ENCODE data around the gene SH3RF3.

Gene SH3RF3

DNA sequence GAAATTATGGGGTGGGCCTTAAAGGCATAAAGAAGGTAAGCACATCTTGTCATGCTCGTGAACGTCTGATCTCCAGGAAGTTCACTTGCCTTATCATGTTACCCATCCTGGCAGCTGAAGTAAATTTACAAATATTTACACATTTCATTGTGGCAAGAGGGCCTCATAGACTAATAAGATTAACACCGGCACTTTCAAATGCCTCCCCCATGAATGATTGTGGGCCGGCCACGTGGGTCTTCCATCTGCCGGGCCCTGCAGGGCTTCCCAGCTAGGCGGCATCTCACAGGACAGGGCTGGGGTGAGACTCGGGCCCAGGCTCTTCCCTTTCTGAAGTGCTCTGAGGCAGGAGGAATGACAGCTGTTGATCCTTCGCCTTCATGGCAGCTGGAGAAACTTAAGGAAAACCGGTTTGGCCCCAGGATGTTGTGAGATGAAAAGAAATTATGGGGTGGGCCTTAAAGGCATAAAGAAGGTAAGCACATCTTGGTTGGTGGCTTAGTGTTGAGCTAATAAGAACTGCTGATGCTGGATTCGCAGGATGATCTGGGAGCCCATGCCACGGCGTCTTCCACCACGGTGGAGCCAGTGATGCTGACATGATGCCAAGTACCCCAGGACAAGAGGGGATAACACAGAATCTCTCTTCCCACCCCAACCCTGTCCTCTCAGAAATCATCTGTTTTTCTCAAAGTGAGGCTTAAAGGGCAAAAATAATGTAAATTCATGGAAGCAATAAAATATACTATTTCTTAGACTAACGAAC lies 308.5 kb downstream of the SH3RF3 start:
- DNase-seq (ENCODE audit: low read depth): no peak

DNA sequence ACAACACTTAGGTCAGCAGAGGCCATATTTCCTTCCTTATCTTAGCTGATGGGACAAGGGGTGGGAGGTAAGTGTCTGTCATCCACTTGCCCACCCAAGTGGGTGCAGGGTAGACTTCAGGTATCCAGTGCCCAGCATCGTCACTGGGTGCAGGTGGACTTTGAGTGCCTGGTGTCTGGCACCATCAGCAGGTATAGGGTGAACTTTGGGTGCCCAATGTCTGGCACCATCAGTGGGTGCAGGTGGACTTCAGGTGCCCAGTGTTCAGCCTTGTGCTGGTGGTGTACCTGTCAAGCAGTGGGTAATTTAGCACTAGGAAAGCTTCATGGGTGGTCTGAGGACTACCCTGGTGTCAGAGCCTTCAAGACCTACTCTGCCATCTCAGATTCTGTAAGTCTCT lies 309.1 kb downstream of the SH3RF3 start:
- DNase-seq (ENCODE audit: low read depth): no peak

DNA sequence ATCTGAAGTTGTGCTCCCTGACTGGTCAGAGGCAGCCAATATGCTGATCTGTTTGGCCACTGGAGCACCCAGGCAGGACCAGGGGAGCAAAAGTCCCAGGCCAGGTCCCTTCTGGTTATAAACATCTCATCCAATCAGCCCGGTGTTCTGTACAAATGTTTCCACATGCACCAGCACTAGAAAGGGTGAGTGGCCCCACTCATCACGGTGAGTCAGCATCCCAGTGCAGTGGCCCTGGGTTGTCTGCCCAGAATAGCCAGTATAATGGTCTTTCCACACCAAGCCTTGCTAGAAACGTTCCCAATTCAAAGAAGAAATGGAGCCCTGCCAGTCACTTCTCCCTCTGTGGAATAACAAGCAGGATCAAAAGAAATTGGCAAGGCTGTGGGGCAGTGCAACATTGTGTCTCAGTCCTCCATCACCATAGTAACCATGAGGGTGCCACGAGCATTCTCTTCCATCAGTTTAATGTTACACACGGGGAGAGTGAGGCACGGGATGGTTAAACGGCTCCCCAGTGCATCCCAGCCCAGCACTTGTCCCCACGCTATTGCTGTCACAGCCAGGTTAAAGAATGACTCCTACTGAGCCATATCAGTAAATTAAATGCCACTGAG lies 309.9 kb downstream of the SH3RF3 start:
- DNase-seq (ENCODE audit: low read depth): peak; percentile 87

DNA sequence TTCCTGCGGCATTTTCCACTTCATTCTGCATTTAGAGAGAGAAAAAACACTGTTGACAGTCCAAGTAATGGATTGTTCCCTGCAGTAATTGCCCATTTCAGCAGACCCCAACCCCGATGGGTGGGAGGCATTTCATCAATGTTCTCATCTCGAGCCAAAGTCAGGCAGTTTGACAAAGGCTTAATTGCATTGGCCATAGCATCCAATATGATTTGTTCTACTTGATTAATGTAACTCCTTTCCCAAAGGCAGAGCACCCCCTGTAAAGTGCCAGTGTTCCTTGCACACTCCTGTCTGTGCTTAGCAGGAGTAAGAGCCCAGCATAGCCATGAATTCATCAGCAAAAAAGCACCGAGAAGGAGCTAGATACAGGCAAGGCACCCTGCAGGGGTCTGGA lies 310.4 kb downstream of the SH3RF3 start:
- DNase-seq (ENCODE audit: low read depth): no peak

- DNase-seq (ENCODE audit: low read depth): no peak
Measured at GRCh38 chr2:109439986-109440385, 311.0 kb downstream of the SH3RF3 start.

GRCh38 chr2:109440499-109441156 lies 311.6 kb downstream of the SH3RF3 start:
- DNase-seq (ENCODE audit: low read depth): no peak

GRCh38 chr2:109442715-109443319 lies 313.8 kb downstream of the SH3RF3 start:
- DNase-seq (ENCODE audit: low read depth): no peak

- no peak for DNase-seq (ENCODE audit: low read depth)
Measured at GRCh38 chr2:109444916-109445315, 315.9 kb downstream of the SH3RF3 start.

DNA sequence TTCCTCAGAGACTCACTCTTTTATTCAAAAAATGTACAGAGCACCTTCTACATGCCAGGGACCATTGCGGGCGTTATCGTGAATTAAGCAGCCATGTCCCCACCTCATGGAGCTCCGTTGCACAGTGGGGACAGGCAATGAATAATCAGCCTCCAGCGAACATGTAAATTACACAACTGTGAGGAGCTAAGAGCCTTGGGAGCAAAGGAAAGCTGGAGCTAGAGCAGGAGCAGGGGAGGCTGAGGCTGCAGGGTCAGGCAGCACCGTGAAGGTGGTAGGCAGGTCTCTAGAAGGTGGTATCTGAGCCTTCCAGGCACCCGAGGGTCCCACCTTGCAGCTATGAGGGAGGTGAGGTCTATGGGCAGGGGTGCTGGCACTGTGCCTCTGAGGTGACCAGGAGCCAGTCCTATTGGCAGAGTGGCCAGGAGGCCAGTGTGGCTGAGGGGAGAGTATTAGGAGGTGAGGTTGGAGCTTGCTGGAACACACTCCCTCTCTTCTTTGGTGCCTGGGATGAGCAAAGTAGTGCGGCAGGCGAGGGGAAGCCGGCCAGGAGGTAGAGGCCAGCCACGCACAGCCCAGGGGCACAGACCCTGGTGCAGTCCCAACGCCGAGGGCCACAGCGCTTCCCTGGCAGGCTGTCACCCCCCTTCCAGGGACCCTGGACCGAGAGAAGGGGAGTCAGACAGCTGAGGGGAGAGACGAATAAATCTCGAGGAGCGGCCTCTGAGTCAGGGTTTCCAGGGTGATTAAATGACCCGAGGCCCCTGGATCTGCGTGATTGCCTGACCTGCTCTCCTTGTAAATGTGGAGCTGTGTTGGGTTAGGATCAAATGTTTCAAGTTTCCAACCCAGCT lies 317.5 kb downstream of the SH3RF3 start:
- DNase-seq (ENCODE audit: low read depth): no peak

- DNase-seq (ENCODE audit: low read depth): peak; percentile 81
Measured at GRCh38 chr2:109447251-109447661, 318.3 kb downstream of the SH3RF3 start.

DNA sequence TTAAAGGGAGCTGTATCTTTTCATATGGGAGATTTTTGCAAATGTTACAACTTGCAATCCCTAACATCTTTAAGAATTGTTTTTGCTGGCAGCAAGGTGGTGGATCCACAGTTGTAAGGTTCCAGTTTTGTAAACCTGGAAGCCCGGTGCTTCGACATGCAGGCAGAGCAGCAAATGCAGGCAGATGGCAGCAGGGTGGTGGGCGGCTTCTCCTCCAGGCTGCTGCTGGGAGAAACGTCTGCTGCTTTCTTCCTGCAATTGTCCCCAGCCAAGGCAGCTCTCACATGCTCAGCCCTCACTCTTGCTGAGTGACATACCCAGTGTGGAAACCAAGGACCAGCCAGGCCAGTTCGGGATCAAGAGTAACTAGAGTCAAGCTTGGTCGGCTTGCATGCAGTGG lies 318.8 kb downstream of the SH3RF3 start:
- no peak for DNase-seq (ENCODE audit: low read depth)

DNA sequence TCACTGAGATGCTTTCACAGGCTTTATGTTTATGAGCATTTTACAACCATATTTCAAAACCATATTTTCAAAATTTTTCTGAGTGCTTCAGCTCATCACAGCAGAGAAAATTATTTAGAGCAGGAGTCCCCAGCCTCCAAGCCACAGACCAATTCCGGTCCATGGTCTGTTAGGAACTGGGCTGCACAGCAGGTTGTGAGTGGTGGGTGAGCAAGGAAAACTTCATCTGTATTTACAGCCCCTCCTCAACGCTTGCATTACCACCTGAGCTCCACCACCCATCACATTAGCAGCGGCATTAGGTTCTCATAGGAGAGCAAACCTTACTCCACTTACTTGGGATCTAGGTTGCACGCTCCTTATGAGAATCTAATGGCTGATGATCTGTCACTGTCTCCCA lies 319.2 kb downstream of the SH3RF3 start:
- DNase-seq (ENCODE audit: low read depth): no peak

GRCh38 chr2:109448946-109449788 lies 320.2 kb downstream of the SH3RF3 start:
- DNase-seq (ENCODE audit: low read depth): no peak

- DNase-seq (ENCODE audit: low read depth): no peak
Measured at GRCh38 chr2:109450574-109451273, 321.7 kb downstream of the SH3RF3 start.

DNA sequence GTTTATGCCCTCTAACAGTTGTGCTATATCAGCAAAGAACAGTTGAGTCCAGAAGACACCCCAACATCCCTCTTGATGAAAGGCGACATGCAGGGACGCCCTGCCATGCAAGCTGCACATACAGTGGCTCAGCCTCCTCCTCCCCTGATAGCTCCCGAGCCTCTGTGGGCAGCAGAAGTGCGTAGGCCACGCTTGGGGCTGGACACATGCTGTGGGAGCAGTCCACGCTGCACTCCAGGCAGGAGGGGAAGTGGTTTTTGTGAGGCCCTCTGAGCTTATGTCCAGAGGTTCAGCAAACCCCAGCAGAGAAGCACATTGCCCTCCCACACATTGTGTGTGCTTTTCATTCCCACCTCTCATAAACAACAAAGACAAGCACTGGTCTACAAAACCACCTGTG lies 322.7 kb downstream of the SH3RF3 start:
- no peak for DNase-seq (ENCODE audit: low read depth)

GRCh38 chr2:109452318-109453305 lies 323.6 kb downstream of the SH3RF3 start:
- no peak for DNase-seq (ENCODE audit: low read depth)

- no peak for DNase-seq (ENCODE audit: low read depth)
Measured at GRCh38 chr2:109453371-109453995, 324.5 kb downstream of the SH3RF3 start.

GRCh38 chr2:109454304-109454703 lies 325.3 kb downstream of the SH3RF3 start:
- no peak for DNase-seq (ENCODE audit: low read depth)

All from stromal cell of bone marrow (primary cell).